ENCODE data around the gene TNFRSF19.

Gene TNFRSF19

DNA sequence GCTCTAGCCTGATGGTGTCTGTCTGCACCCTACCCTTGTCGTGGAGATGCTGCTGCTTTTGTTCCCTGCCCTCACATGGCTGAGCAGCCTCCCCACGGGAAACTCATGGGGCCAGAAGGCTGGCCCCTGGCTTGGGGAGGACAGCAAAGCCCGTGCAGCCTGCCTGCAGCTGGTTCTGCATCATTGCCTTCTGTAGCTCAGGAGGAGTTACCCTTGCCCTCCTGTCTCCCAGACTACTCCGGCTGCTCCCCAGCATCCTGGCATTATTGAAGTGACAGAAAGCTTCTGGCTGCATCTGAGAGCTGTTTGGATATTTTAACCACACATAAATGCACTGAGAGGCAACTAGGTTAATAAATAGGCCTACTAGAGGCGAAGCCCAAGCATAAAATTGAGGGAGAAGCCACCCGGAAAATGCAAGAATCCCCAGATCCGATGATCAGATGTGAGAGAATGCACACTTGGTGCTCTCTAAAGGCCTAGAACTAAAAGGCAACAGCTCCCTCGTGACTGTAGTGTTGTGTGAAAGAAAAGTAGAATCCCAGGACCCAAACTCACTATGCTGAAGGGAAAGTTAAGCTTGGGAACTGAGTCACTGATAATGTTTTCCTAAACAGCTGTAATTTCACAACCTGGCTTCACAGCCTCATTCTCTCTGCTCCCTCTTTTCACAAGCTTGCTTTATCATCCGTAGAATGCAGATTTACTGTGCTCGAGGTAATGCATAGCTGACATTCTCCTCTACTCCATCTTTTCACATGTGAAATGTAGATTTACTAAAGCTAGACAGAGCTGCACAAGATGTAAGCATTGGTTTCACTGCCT lies 110.8 kb downstream of the TNFRSF19 start:
- TF ChIP-seq MAX (IDR thresholded peaks at IDR 0.05; ENCODE audit: low read depth, low read length) (no peak), POLR2A (IDR thresholded peaks at IDR 0.05; ENCODE audit: extremely low read depth, insufficient read length) (no peak), CTCF (IDR thresholded peaks at IDR 0.05; ENCODE audit: low read depth, low read length) (no peak), MYC (IDR thresholded peaks at IDR 0.05; ENCODE audit: low read depth, low read length) (no peak)
- no peak overlapping the region for H3K4me3 ChIP-seq (ENCODE audit: low read depth, low read length)
- DNase-seq (ENCODE audit: low read depth) = no peak

GRCh38 chr13:23683084-23683483 lies 112.9 kb downstream of the TNFRSF19 start:
- H3K4me3 ChIP-seq (ENCODE audit: low read depth, low read length) = no peak overlapping the region

DNA sequence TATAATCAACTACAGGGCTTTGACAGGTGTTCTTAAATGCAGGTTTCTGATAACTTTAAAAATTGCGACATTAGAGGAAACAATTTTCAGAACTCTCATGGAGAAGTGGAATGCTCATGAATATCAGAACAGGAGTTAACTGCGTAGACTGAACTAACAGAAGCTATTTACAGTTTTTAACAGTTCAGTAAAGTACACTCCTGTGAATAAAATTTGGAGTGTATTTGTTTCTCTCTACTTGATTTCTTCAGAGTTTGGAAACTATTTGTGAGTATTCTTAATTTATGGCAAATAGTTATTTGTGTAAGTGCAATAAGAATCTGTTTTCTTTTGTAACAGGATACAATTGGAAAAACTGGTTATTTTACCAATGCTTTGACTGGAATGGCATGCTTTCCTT lies 114.4 kb downstream of the TNFRSF19 start:
- no peak overlapping the region for H3K4me3 ChIP-seq (ENCODE audit: low read depth, low read length)
- no peak for TF ChIP-seq POLR2A (IDR thresholded peaks at IDR 0.05; ENCODE audit: extremely low read depth, insufficient read length)
- no peak for TF ChIP-seq MAX (IDR thresholded peaks at IDR 0.05; ENCODE audit: low read depth, low read length)
- TF ChIP-seq CTCF (IDR thresholded peaks at IDR 0.05; ENCODE audit: low read depth, low read length) = no peak
- TF ChIP-seq MYC (IDR thresholded peaks at IDR 0.05; ENCODE audit: low read depth, low read length) = no peak
- no peak for DNase-seq (ENCODE audit: low read depth)

More at GRCh38 chr13:23683084-23683483, 112.9 kb downstream of the TNFRSF19 start:
- TF ChIP-seq CTCF (IDR thresholded peaks at IDR 0.05; ENCODE audit: low read depth, low read length) (no peak), MYC (IDR thresholded peaks at IDR 0.05; ENCODE audit: low read depth, low read length) (no peak), POLR2A (IDR thresholded peaks at IDR 0.05; ENCODE audit: extremely low read depth, insufficient read length) (no peak)
- no peak for DNase-seq (ENCODE audit: low read depth)

GRCh38 chr13:23685416-23685815 lies 115.2 kb downstream of the TNFRSF19 start:
- no peak for TF ChIP-seq MAX (IDR thresholded peaks at IDR 0.05; ENCODE audit: low read depth, low read length)
- no peak for TF ChIP-seq MYC (IDR thresholded peaks at IDR 0.05; ENCODE audit: low read depth, low read length)
- no peak for TF ChIP-seq CTCF (IDR thresholded peaks at IDR 0.05; ENCODE audit: low read depth, low read length)
- TF ChIP-seq POLR2A (IDR thresholded peaks at IDR 0.05; ENCODE audit: extremely low read depth, insufficient read length) = no peak
- no peak for DNase-seq (ENCODE audit: low read depth)

DNA sequence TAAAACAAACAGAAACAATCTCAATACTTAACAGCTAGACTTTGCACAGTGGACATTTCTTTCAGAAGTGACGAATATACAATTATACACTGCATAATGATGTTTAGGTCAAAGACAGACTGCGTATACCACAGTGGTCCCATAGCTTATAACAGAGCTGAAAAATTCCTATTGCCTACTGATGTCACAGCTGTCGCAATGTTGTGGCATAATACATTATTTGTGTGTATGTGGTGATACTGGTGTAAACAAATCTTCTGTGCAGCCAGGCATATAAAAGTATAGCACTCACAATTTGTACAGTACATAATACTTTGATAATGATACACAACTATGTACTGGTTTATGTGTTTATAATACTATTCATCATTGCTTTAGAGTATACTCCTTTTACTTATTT lies 116.7 kb downstream of the TNFRSF19 start:
- DNase-seq (ENCODE audit: low read depth) = no peak
- TF ChIP-seq MYC (IDR thresholded peaks at IDR 0.05; ENCODE audit: low read depth, low read length) (no peak), CTCF (IDR thresholded peaks at IDR 0.05; ENCODE audit: low read depth, low read length) (no peak), POLR2A (IDR thresholded peaks at IDR 0.05; ENCODE audit: extremely low read depth, insufficient read length) (no peak), MAX (IDR thresholded peaks at IDR 0.05; ENCODE audit: low read depth, low read length) (no peak)
- no peak overlapping the region for H3K4me3 ChIP-seq (ENCODE audit: low read depth, low read length)

More at GRCh38 chr13:23685416-23685815, 115.2 kb downstream of the TNFRSF19 start:
- H3K4me3 ChIP-seq (ENCODE audit: low read depth, low read length) = no peak overlapping the region
